WERI-Rb-1 (cell line): ENCODE measurements around the gene TMEM9.
"Not testable (repeated sequence)": the region's sequence is repeated elsewhere in the genome, so short reads cannot be mapped to it uniquely, and the experiment has no call there.

Experiments
- DNase-seq: peaks from one replicate; pipeline ENCODE4 v3.0.0-alpha.2; 2020
- H3K27ac ChIP-seq: fragments of 250-450 bp; sonication (Bioruptor Pico); 2 replicates; pipeline ENCODE4 v1.5.1; 2020; ENCODE audit warnings: mild to moderate bottlenecking, moderate library complexity
- H3K27me3 ChIP-seq: fragments of 250-450 bp; sonication (Bioruptor Pico); 2 replicates; pipeline ENCODE4 v1.5.1; 2021; ENCODE audit warnings: mild to moderate bottlenecking, low read depth, moderate library complexity; ENCODE audit not compliant: insufficient read depth, severe bottlenecking
- H3K36me3 ChIP-seq: fragments of 250-450 bp; sonication (Bioruptor Pico); 2 replicates; pipeline ENCODE4 v1.5.1; 2020; ENCODE audit warnings: mild to moderate bottlenecking, moderate library complexity
- H3K4me3 ChIP-seq: 2 replicates; pipeline ENCODE4 v1.5.1; 2011; ENCODE audit warnings: low read depth, mild to moderate bottlenecking, control low read depth, low read length
- H3K9me3 ChIP-seq: fragments of 250-450 bp; sonication (Bioruptor Pico); 2 replicates; pipeline ENCODE4 v1.5.1; 2021; ENCODE audit warnings: mild to moderate bottlenecking, moderate library complexity; ENCODE audit not compliant: severe bottlenecking
- CTCF ChIP-seq: IDR thresholded peaks from 2 replicates; pipeline ENCODE4 v1.5.1; 2011; ENCODE audit warnings: low read depth, mild to moderate bottlenecking, control low read depth, inconsistent platforms, low read length

Gene TMEM9

DNA sequence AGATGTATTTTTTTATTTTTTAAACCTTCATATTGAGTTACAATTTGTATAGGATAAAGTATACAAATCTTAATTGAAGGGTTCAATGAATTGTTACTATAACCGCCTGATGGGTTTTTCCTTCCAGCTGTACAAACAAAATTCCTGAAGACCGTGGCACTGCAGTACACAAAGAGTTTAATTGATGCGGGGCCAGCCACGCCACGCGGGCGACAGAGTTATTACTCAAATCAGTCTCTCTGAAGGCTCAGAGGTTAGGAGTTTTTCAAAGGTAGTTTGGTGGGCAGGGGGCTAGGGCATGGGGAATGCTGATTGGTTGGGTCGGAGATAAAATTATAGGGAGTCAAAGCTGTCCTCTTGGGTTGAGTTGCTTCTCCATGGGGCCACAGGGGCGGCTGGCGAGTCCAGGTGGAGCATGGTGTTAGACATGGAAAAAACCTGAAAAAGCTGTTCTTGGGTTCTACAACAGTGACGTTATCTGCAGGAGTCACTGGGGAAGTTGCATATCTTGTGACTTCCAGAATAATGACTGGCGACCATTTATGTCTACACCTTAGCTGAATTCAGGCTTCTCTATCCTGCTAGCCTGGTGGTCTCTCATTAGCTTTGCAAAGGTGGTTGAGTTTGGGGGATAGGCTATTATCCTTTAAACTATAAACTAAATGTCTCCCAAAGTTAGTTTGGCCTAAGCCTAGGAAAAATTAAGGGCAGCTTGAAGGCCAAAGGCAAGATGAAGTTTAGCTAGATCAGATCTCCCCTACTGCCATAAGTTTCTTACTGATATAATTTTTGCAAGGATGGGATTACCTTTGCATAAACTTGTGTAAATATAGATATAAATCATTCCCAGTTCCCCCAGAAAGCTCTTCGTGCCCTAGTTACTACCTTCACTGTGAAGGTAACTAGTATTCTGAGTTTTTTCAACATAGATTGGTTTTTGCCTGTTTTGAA, 13.0 kb upstream of the TMEM9 start:
- Histone ChIP-seq H3K36me3 (no peaks in the 10 kb centered on the region), H3K9me3 (no peaks in the 10 kb centered on the region), H3K27ac (no peak overlapping the region), H3K27me3 (no peaks in the 10 kb centered on the region), H3K4me3 (no peak overlapping the region)
- DNase-seq = no peak
- TF ChIP-seq CTCF = no peak

- no peaks in the 10 kb centered on the region for H3K27me3 ChIP-seq
These were observed 10.4 kb upstream of the TMEM9 start for GRCh38 chr1:201164645-201165044.

GRCh38 chr1:201163707-201164106, 9.4 kb upstream of the TMEM9 start:
- Histone ChIP-seq H3K27me3 (no peaks in the 10 kb centered on the region), H3K4me3 (no peak overlapping the region), H3K36me3 (no peaks in the 10 kb centered on the region), H3K27ac (no peak overlapping the region), H3K9me3 (no peaks in the 10 kb centered on the region)
- TF ChIP-seq CTCF = no peak
- DNase-seq = no peak

More at GRCh38 chr1:201164645-201165044, 10.4 kb upstream of the TMEM9 start:
- Histone ChIP-seq H3K27ac (no peak overlapping the region), H3K4me3 (no peak overlapping the region), H3K36me3 (no peaks in the 10 kb centered on the region), H3K9me3 (no peaks in the 10 kb centered on the region)
- no peak for TF ChIP-seq CTCF
- DNase-seq = no peak

- not testable (repeated sequence) for H3K4me3 ChIP-seq, H3K9me3 ChIP-seq, DNase-seq, H3K27me3 ChIP-seq, H3K36me3 ChIP-seq, H3K27ac ChIP-seq
These were observed 8.8 kb upstream of the TMEM9 start for GRCh38 chr1:201163036-201163435.

DNA sequence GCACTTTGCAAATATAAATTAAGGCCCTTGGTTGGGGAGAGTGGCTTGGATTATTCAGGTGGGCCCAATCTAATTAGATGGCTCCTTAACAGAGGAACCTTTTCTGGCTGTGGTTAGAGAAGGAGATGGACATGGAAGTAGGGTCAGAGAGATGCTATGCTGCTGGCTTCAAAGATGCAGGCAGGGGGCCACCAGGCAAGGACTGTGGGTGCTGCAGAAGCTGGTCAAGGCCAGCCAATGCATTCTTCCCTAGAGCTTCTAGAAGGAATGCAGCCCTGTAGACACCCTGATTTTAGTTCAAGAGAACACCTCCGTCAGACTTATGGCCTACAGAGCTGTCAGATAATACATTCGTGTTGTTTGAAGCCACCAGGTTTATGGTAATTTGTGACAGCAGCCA, 3.7 kb upstream of the TMEM9 start:
- Histone ChIP-seq H3K27ac (no peak overlapping the region), H3K4me3 (no peak overlapping the region), H3K27me3 (no peaks in the 10 kb centered on the region), H3K36me3 (peaks cover 6% of the 10 kb centered on the region), H3K9me3 (peaks cover 3% of the 10 kb centered on the region)
- TF ChIP-seq CTCF = no peak
- DNase-seq = no peak

DNA sequence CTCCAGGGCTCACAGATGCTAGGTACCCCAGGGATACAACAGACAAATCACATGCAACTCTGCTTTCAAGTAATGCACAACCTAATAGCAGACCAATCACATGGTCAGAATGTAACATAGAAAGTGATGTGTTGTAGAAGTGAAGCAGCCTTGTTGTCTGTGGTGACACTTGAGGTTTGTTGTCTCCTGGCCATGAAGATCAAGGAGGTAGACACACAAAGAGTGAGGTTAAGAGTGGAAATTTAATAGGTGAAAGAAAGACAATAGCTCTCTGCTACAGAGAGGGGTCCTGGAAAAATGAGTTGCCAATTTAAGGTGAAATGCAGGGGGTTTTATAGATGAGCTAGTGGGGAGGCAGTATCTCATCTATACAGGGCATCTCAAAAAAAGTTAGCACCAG, 2.5 kb upstream of the TMEM9 start:
- peaks cover 18% of the 10 kb centered on the region for H3K36me3 ChIP-seq
- no peaks in the 10 kb centered on the region for H3K27me3 ChIP-seq
- no peak overlapping the region for H3K27ac ChIP-seq
- no peak for TF ChIP-seq CTCF
- H3K9me3 ChIP-seq = peaks cover 3% of the 10 kb centered on the region
- DNase-seq = no peak
- H3K4me3 ChIP-seq = no peak overlapping the region
